ENCODE measurements around the gene ZNF664. TPM values are rescaled to one million over a fixed set of nuclear protein-coding genes. Genes with fewer than 3 reads are reported as not detected.

ZNF664 gene
- total RNA-seq, 2 donors from 2014 or later: 131 to 139 TPM

DNA sequence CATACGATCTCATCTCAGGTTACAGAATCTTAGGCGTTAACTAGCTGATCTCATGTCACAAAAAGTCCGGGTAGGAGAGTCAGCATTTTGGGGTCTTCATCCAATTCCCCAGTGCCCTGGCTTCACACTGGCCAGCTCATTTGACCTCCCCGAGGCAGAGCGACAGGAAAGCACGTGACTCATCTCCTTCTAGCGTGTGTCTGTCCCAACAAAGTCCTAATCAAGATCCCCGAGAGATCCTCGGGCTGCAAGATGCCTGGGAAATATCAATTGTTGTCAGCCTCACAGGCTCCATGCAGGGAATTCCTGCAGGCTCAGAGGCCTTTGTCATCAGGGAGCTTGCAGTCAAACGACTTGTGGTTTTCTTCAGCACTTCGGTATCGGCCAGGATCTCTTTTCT lies 57.5 kb downstream of the ZNF664 start:
- TF ChIP-seq, protein P1, sequence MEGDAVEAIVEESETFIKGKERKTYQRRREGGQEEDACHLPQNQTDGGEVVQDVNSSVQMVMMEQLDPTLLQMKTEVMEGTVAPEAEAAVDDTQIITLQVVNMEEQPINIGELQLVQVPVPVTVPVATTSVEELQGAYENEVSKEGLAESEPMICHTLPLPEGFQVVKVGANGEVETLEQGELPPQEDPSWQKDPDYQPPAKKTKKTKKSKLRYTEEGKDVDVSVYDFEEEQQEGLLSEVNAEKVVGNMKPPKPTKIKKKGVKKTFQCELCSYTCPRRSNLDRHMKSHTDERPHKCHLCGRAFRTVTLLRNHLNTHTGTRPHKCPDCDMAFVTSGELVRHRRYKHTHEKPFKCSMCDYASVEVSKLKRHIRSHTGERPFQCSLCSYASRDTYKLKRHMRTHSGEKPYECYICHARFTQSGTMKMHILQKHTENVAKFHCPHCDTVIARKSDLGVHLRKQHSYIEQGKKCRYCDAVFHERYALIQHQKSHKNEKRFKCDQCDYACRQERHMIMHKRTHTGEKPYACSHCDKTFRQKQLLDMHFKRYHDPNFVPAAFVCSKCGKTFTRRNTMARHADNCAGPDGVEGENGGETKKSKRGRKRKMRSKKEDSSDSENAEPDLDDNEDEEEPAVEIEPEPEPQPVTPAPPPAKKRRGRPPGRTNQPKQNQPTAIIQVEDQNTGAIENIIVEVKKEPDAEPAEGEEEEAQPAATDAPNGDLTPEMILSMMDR (conservative IDR thresholded peaks at IDR 0.05): no peak
- no peaks in the 10 kb centered on the region for H3K4me1 ChIP-seq (ENCODE audit: control insufficient read depth, insufficient read depth, low read length)
- H3K4me1 Mint-ChIP-seq: peaks cover 4% of the 10 kb centered on the region
- H3K9ac ChIP-seq (ENCODE audit: extremely low read depth, low read length, poor library complexity, severe bottlenecking): no peak overlapping the region
- H3K9me3 ChIP-seq (ENCODE audit: control insufficient read depth, low read length): peaks cover 10% of the 10 kb centered on the region
- peak; percentile 73 for DNase-seq
- no peak overlapping the region for H3K27ac ChIP-seq (ENCODE audit: low read depth, low read length)
- no peaks in the 10 kb centered on the region for H3K36me3 ChIP-seq (ENCODE audit: control insufficient read depth, insufficient read depth, low read length)
- H3K27me3 Mint-ChIP-seq (ENCODE audit: insufficient read depth): peaks cover 2% of the 10 kb centered on the region
- peaks cover 9% of the 10 kb centered on the region for H3K36me3 Mint-ChIP-seq (ENCODE audit: low read depth)
- H3K9me3 Mint-ChIP-seq: peaks cover 17% of the 10 kb centered on the region
- H3K4me3 Mint-ChIP-seq: no peak overlapping the region
- 63 to 69% methylated on average over 11 to 12 of the region's 12 CpGs for WGBS, 2 experiments (ENCODE audit: insufficient coverage in 1 of 2, insufficient read length in 1 of 2)
- H3K27me3 ChIP-seq (ENCODE audit: control insufficient read depth, insufficient read depth, low read length, poor library complexity, severe bottlenecking): no peaks in the 10 kb centered on the region
- no peak overlapping the region for H3K4me3 ChIP-seq (ENCODE audit: low read length)
- H3K27ac Mint-ChIP-seq: no peak overlapping the region

GRCh38 chr12:124031058-124031457 lies 58.0 kb downstream of the ZNF664 start:
- Mint-ChIP-seq H3K9me3 (peaks cover 12% of the 10 kb centered on the region), H3K4me1 (peaks cover 4% of the 10 kb centered on the region), H3K36me3 (ENCODE audit: low read depth) (peaks cover 4% of the 10 kb centered on the region), H3K27me3 (ENCODE audit: insufficient read depth) (peaks cover 2% of the 10 kb centered on the region), H3K4me3 (no peak overlapping the region), H3K27ac (no peak overlapping the region)
- WGBS, 2 experiments (ENCODE audit: insufficient coverage in 1 of 2, insufficient read length in 1 of 2): 93 to 100% methylated on average over 2 to 5 of the region's 5 CpGs
- no peaks in the 10 kb centered on the region for H3K36me3 ChIP-seq (ENCODE audit: control insufficient read depth, insufficient read depth, low read length)
- H3K9me3 ChIP-seq (ENCODE audit: control insufficient read depth, low read length): peaks cover 9% of the 10 kb centered on the region
- TF ChIP-seq, protein P1 (conservative IDR thresholded peaks at IDR 0.05): no peak
- no peak overlapping the region for H3K27ac ChIP-seq (ENCODE audit: low read depth, low read length)
- H3K9ac ChIP-seq (ENCODE audit: extremely low read depth, low read length, poor library complexity, severe bottlenecking): no peak overlapping the region
- no peaks in the 10 kb centered on the region for H3K27me3 ChIP-seq (ENCODE audit: control insufficient read depth, insufficient read depth, low read length, poor library complexity, severe bottlenecking)
- DNase-seq: no peak
- no peaks in the 10 kb centered on the region for H3K4me1 ChIP-seq (ENCODE audit: control insufficient read depth, insufficient read depth, low read length)
- no peak overlapping the region for H3K4me3 ChIP-seq (ENCODE audit: low read length)

DNA sequence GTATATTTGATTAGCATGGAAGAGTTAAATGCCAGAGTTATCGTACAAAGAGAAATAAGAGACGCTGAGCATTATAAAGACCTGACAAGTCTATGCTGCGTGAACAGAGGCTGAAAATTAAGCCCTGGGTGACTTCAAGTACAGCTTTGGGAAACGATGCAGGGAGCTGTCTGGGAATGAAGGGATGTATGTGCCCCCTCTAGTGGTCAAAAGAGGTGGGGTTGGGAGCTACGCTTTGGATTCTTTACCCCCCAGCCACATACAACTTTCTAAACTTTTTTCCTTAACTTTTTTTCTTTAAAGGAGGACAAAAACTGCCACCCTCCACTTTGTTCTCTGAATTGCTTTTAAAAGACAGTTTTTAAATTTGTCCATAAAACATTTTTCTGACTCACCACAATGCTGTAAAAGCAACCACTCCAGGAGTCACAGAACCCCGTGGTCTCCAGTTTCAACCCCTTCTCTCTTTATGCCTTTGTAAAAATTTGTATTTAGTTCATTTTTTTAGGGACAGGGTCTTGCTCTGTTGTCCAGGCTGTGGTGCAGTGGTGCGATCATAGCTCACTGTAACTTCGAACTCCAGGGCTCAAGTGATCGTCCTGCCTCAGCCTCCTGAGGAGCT lies 59.4 kb downstream of the ZNF664 start:
- no peak overlapping the region for H3K27ac Mint-ChIP-seq
- WGBS, 2 experiments (ENCODE audit: insufficient coverage in 1 of 2, insufficient read length in 1 of 2): 76 to 78% methylated on average over 7 to 9 of the region's 9 CpGs
- TF ChIP-seq, protein P1 (conservative IDR thresholded peaks at IDR 0.05): peak; percentile 91

More for the DNA sequence above, 59.4 kb downstream of the ZNF664 start:
- H3K9me3 ChIP-seq (ENCODE audit: control insufficient read depth, low read length): no peaks in the 10 kb centered on the region
- H3K36me3 Mint-ChIP-seq (ENCODE audit: low read depth): peaks cover 2% of the 10 kb centered on the region
- H3K27ac ChIP-seq (ENCODE audit: low read depth, low read length): no peak overlapping the region
- H3K4me1 ChIP-seq (ENCODE audit: control insufficient read depth, insufficient read depth, low read length): no peaks in the 10 kb centered on the region
- H3K36me3 ChIP-seq (ENCODE audit: control insufficient read depth, insufficient read depth, low read length): no peaks in the 10 kb centered on the region
- H3K27me3 Mint-ChIP-seq (ENCODE audit: insufficient read depth): no peaks in the 10 kb centered on the region
- H3K27me3 ChIP-seq (ENCODE audit: control insufficient read depth, insufficient read depth, low read length, poor library complexity, severe bottlenecking): no peaks in the 10 kb centered on the region
- peaks cover 2% of the 10 kb centered on the region for H3K9me3 Mint-ChIP-seq
- H3K4me3 ChIP-seq (ENCODE audit: low read length): no peak overlapping the region
- H3K9ac ChIP-seq (ENCODE audit: extremely low read depth, low read length, poor library complexity, severe bottlenecking): no peak overlapping the region
- peak; percentile 78 for DNase-seq
- peaks cover 9% of the 10 kb centered on the region for H3K4me1 Mint-ChIP-seq
- H3K4me3 Mint-ChIP-seq: no peak overlapping the region
